ENCODE results near the gene IRAK2.
A peak's percentile ranks its signal among the peaks of the same experiment; 100 is the strongest.
"Not testable (repeated sequence)": the region's sequence is repeated elsewhere in the genome, so short reads cannot be mapped to it uniquely, and the experiment has no call there.

The IRAK2 gene

DNA sequence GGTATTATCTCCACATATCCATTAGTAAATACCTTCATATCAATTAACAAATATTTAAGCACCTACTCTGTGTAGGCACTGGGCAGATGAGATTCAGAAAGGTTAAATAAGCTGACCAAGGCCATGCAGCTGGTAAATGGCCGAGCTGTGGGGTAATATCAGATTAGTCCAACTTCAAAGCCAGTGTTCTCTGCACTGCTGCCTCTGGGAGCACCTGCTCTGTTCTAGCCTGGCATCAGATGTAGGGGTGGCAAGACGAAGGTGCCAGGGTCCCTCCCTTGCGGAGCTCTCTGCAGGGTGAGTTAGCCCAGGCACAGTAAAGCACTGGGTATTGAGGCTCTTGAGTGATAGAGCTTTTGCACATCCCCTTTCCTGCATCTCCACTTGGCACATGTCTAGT lies 89.0 kb downstream of the IRAK2 start:
- no peak for DNase-seq (ENCODE audit: low read depth)

DNA sequence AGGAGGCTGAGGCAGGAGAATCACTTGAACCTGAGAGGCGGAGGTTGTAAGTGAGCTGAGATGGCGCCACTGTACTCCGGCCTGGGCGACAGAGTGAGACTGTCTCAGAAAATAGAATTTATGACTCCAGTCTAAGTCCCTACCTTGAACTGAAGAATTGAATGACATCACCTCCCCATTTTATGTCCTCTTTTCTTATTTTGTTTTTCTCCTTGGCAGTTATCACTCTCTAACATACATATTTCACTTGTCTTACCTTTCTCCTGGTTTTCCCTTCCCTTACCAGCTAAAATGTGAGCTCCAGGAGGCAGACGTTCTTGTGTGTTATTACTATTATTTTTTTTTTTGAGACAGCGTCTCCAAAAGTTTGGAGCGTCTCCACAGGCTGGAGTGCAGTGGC lies 91.1 kb downstream of the IRAK2 start:
- DNase-seq (ENCODE audit: low read depth): no peak

GRCh38 chr3:10259036-10259435 lies 94.3 kb downstream of the IRAK2 start:
- no peak for DNase-seq (ENCODE audit: low read depth)

DNA sequence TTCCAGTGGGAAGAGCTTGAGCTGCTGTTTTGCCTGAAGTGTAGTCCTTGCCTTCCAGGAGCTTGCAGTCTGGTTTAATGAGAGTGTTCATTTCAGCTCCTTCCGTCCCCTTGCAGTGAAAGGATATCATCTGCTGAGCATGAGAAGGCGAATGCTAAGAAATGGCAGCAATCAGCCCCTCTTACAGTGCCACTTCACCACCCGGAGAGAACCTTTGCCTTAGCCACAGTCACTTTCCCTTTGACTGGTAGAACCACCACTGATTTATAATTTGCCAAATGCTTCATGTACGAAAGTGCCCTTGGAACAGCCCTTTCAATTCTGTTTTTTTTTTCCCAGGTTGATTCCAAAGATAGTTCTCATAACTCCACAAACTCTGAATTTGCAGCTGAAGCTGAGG lies 95.1 kb downstream of the IRAK2 start:
- DNase-seq (ENCODE audit: low read depth): no peak

DNA sequence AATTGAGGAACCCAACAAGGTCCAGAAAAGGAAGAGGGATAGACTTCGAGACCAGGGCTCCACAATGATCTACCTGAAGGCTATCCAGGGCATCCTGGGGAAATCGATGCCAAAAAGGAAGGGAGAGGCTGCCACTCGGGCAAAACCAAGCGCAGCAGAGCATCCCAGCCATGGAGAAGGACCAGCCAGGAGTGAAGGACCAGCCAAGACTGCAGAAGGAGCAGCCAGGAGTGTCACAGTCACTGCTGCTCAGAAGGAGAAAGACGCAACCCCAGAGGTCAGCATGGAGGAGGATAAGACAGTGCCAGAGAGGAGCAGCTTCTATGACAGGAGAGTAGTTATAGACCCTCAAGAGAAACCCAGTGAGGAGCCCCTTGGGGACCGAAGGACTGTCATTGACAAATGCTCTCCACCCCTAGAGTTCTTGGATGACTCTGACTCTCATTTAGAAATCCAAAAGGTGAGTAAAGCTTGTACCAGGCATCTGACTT lies 95.5 kb downstream of the IRAK2 start:
- DNase-seq (ENCODE audit: low read depth): no peak

- no peak for DNase-seq (ENCODE audit: low read depth)
These were observed 97.3 kb downstream of the IRAK2 start for GRCh38 chr3:10262027-10262426.

DNA sequence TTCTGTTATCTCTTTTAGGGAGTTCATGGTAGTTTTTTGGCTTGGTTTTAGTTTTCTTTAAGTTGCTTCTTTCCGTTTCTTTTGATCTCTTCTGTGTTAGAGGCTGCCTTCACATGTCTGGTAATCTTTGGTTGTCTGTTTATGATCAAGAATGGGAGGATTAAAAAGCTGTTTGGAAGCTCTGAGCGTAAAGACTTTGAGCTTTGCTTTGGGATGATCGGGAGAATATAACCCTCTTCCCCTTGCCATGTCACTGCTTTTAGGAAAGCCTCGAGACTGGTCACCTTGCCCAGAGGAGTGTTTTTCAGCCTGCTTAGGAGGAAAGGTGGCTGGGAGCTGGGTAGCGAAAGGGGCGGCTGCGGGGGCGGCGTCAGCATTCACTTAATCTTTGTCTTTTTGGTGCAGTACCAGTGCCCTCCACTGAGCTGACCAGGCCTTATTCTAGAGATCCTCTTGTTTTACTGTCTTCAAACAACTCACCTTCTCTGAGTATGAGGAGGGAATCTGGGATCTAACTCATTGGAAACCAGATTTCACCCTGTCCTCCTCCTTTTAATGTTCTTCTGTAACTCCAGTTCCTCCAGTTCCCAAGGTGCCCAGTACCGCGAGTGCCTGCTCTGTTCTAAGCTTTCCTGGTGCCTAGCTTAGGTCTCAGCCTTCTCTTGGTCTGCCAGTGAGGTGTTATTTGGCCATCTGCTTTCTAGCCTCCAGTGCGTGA lies 99.1 kb downstream of the IRAK2 start:
- peak; percentile 60 for DNase-seq (ENCODE audit: low read depth)

- no peak for DNase-seq (ENCODE audit: low read depth)
These were observed 101.1 kb downstream of the IRAK2 start for GRCh38 chr3:10265833-10266232.

- not testable (repeated sequence) for DNase-seq (ENCODE audit: low read depth)
These were observed 102.2 kb downstream of the IRAK2 start for GRCh38 chr3:10266936-10267335.

- DNase-seq (ENCODE audit: low read depth): no peak
These were observed 103.4 kb downstream of the IRAK2 start for GRCh38 chr3:10268116-10268515.

DNA sequence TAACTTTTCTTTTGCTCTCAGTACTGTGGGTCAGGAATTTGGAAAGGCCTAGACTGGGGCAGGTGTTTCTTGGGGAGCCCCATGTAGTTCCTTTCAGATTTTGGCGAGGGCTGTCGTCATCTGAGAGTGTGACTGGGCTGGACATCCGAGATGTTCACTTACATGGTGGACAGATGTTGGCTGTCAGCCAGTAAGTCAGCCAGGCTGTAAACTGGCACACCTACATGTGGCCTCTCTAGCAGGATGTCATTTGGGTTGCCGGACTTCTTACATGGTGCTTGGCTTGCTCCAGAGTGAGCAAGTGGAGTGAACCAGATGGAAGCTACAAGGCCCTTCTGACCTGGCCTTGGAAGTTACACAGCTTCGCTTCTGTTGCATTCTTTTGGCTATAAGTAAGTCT lies 104.2 kb downstream of the IRAK2 start:
- DNase-seq (ENCODE audit: low read depth): no peak

- DNase-seq (ENCODE audit: low read depth): no peak
These were observed 104.7 kb downstream of the IRAK2 start for GRCh38 chr3:10269443-10269842.

DNA sequence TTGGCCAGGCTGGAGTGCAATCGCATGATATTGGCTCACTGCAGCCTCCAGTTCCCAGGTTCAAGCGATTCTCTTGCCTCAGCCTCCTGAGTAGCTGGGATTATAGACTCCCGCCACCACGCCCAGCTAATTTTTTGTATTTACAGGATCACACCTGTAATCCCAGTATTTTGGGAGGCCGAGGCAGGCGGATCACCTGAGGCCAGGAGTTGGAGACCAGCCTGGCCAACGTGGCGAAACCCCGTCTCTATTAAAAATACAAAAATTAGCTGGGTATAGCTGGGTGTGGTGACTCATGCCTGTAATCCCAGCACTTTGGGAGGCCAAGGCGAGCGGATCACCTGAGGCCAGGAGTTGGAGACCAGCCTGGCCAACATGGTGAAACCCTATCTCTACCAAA lies 107.8 kb downstream of the IRAK2 start:
- DNase-seq (ENCODE audit: low read depth): not testable (repeated sequence)

GRCh38 chr3:10272977-10273376 lies 108.3 kb downstream of the IRAK2 start:
- no peak for DNase-seq (ENCODE audit: low read depth)

DNA sequence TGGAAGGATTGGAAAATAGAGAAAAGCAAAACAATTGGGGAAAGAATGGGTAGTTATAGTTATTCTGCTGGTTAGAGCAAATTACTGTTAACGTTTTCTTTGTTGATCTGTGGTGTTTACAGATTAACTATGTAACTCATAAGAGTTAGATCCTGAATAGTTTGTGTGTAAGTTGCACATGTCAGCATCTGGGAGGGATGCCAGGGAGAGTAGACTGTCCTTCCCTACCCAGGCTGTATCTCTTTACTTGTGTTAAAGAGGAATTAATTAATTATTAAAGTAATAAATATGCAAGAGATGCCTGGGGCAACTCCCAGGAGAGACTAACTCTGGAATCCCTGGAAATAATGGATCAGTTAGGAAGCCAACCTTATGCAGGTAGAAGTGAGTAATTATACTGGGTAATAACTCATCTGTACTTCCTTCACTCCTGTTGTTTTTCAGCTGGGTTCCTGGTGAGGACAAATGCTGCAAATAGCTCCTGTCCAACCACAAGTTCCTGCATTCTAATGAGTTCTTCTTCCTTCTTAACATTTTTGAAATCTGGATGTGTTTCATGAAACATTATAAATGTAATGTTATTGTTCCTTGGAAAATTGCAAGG lies 109.1 kb downstream of the IRAK2 start:
- DNase-seq (ENCODE audit: low read depth): no peak

DNA sequence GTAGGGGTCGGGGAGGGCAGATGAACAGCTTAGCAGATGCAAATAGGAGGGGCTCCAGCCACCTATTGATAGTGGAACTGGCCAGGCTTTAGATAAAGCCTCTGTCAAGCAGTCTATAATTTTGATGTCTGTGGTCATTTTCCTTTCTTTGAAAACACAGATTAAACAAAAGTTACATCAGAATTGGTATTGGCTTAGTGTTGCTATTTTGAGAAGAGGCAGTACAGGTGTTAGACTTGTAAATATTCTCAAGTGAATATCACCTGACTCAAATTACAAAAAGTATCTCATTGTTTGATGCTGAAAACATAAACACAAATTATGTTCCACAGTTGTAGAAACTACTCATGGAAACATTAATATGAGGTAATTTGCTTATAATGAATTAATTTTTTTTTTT lies 109.9 kb downstream of the IRAK2 start:
- DNase-seq (ENCODE audit: low read depth): no peak

DNA sequence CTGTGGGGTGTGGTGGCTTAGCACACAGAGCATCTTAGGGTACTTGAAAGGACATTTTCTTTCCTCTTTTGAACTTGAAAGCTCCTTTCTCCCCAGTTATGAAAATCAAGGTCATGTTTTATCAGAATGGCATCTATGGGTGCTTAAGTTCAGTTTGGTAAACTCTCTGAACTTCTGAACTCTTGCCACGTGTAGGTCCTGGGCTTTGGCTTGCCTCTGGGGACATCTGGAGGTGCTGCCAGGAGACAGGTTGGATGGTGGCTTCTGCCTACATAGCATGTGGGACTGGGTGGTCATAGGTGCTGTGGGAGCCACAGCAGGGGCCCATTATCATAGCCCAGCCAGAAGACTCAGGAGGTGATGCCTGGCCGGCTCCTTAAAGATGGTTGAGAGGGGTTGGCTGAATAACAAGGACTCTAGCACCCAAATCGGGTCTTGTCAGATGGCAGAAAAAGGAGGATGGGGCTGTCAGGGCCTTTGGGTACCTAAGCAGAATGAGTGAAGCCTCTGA lies 112.5 kb downstream of the IRAK2 start:
- no peak for DNase-seq (ENCODE audit: low read depth)

GRCh38 chr3:10278501-10278900 lies 113.8 kb downstream of the IRAK2 start:
- no peak for DNase-seq (ENCODE audit: low read depth)

DNA sequence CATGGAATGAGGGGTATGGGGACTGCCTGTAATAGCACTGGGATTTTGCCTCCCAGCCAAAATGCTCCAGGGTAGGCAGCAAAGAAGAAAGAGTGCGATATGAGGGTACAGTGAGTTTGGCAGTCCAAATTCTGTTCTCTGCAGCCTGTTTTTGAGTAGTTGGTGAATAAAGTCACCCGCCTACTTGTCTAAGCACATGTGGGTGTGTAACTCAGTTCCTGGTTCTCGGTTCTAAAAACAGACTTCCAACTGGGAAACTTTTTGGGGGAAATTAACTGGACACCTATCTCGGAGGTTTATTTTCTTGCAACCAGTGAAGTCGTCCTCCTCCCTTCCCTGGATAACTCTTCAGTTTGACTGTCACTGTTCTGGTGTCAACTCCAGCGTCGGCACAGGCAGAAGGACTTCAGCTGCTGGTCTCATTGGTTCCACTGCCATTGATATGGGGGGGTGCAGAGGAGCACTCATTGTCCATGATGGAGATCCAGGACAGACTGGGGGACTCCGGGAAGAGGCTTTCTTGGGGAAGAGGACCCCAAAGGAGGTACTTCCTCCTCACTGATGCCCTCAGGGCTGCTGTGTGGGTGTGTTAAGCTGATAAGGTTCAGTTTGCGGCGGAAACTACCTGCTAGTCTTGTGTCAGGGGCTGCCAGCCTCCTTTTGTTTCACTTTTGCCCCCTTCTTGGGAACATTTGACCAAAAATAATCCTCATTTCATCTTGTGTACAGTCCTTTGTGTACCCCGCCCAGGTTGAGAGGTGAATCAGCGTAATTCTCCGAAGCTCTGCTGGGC lies 114.9 kb downstream of the IRAK2 start:
- no peak for DNase-seq (ENCODE audit: low read depth)

GRCh38 chr3:10280177-10280529 lies 115.4 kb downstream of the IRAK2 start:
- DNase-seq (ENCODE audit: low read depth): no peak

GRCh38 chr3:10280571-10280970 lies 115.9 kb downstream of the IRAK2 start:
- no peak for DNase-seq (ENCODE audit: low read depth)

DNA sequence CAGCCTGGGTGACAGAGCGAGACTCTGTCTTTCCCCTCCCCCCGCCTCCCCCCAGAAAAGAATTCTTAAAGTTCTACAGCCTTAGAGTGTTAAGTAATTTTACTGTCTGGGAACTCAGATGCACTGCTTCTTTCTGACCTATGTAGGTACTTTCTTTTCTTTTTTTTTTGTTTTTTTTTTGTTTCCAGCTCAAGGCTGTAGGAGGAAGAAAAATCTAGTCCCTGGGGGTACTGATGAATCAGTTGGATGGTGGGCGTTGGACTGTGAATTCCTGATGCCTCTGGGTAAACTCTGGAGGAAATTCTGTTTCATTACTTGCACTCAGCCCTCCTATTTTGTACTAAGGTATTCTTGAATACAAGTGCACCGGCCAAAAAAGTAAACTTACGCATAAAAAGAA lies 117.2 kb downstream of the IRAK2 start:
- no peak for DNase-seq (ENCODE audit: low read depth)

GRCh38 chr3:10283638-10284037 lies 118.9 kb downstream of the IRAK2 start:
- no peak for DNase-seq (ENCODE audit: low read depth)

All from activated T-cell treated with anti-CD3 and anti-CD28 coated beads for 48 hours (primary cell).